GM23338 (cell line): ENCODE measurements around the gene CCDC12. TPM values are rescaled to one million over a fixed set of nuclear protein-coding genes. Genes with fewer than 3 reads are reported as not detected.

Source experiments
- ATAC-seq: fragments of 200-7000 bp; cut with Tn5 transposase; 3 replicates; pipeline ENCODE4 v1.9.1; 2020
- DNase-seq: peaks from one replicate; pipeline ENCODE4 v3.0.0-alpha.2; 2015; ENCODE audit warnings: low spot score
- H2AFZ ChIP-seq: fragments of 200-600 bp; sonication (generic); 2 replicates; pipeline ENCODE4 v1.8.0; 2016; ENCODE audit warnings: antibody characterized with exemption, mild to moderate bottlenecking, moderate library complexity
- H3F3A ChIP-seq: fragments of 200-600 bp; sonication (generic); replicated peaks from 2 replicates; pipeline ENCODE4 v1.8.0; 2017; ENCODE audit warnings: antibody characterized with exemption, mixed run types, low read depth
- H3K27ac ChIP-seq: fragments of 200-600 bp; sonication (generic); 2 replicates; pipeline ENCODE4 v1.6.1; 2016; ENCODE audit warnings: low read depth
- H3K27me3 ChIP-seq: fragments of 200-600 bp; sonication (generic); 2 replicates; pipeline ENCODE4 v1.8.0; 2016; ENCODE audit warnings: mild to moderate bottlenecking, mixed run types, moderate library complexity; ENCODE audit not compliant: insufficient read depth
- H3K36me3 ChIP-seq: fragments of 200-600 bp; sonication (generic); 2 replicates; pipeline ENCODE4 v1.8.0; 2016; ENCODE audit warnings: mild to moderate bottlenecking; ENCODE audit not compliant: insufficient read depth
- H3K4me1 ChIP-seq: fragments of 200-600 bp; sonication (generic); 2 replicates; pipeline ENCODE4 v1.8.0; 2016; ENCODE audit warnings: mild to moderate bottlenecking, moderate library complexity; ENCODE audit not compliant: insufficient read depth
- H3K4me2 ChIP-seq: fragments of 200-600 bp; sonication (generic); 2 replicates; pipeline ENCODE4 v1.7.1; 2017; ENCODE audit warnings: mixed run types
- H3K4me3 ChIP-seq: fragments of 200-600 bp; sonication (generic); 2 replicates; pipeline ENCODE4 v1.6.1; 2016; ENCODE audit warnings: mixed run types
- H3K79me2 ChIP-seq: fragments of 200-600 bp; sonication (generic); replicated peaks from 2 replicates; pipeline ENCODE4 v1.8.0; 2017; ENCODE audit warnings: mild to moderate bottlenecking; ENCODE audit not compliant: insufficient read depth
- H3K9me2 ChIP-seq: fragments of 200-600 bp; sonication (generic); 2 replicates; pipeline ENCODE4 v1.8.0; 2017; ENCODE audit not compliant: insufficient read depth
- H4K20me1 ChIP-seq: fragments of 200-600 bp; sonication (generic); replicated peaks from 2 replicates; pipeline ENCODE4 v1.8.0; 2017; ENCODE audit warnings: mild to moderate bottlenecking; ENCODE audit not compliant: insufficient read depth
- H3K27ac Mint-ChIP-seq: 2 replicates; pipeline ENCODE4 v1.8.0; 2020; ENCODE audit warnings: inconsistent platforms, mild to moderate bottlenecking, moderate library complexity, mixed read lengths
- H3K27me3 Mint-ChIP-seq: 3 replicates; pipeline ENCODE4 v1.8.0; 2022; ENCODE audit warnings: low read depth, mild to moderate bottlenecking, moderate library complexity, mixed read lengths, inconsistent platforms; ENCODE audit not compliant: insufficient read depth, poor library complexity
- H3K36me3 Mint-ChIP-seq: 3 replicates; pipeline ENCODE4 v1.8.0; 2021; ENCODE audit warnings: low read depth, mild to moderate bottlenecking, inconsistent platforms, moderate library complexity, mixed read lengths
- H3K4me1 Mint-ChIP-seq: 3 replicates; pipeline ENCODE4 v1.8.0; 2020; ENCODE audit warnings: mild to moderate bottlenecking, inconsistent platforms, mixed read lengths
- H3K4me3 Mint-ChIP-seq: 3 replicates; pipeline ENCODE4 v1.8.0; 2021; ENCODE audit warnings: moderate library complexity, mild to moderate bottlenecking, inconsistent platforms, mixed read lengths
- H3K9me3 Mint-ChIP-seq: 3 replicates; pipeline ENCODE4 v1.8.0; 2020; ENCODE audit warnings: moderate library complexity, mild to moderate bottlenecking, inconsistent platforms, mixed read lengths
- CREB1 ChIP-seq: fragments of 250-450 bp; sonication (Bioruptor Pico); IDR thresholded peaks from 2 replicates; pipeline ENCODE4 v1.5.0; 2020; ENCODE audit warnings: low read depth, mild to moderate bottlenecking, moderate library complexity
- EZH2 ChIP-seq: fragments of 200-600 bp; sonication (generic); IDR thresholded peaks from one replicate; pipeline ENCODE4 v1.8.0; 2017; ENCODE audit warnings: antibody characterized with exemption, mild to moderate bottlenecking, low read depth; ENCODE audit not compliant: unreplicated experiment
- EZH2phosphoT487 ChIP-seq: fragments of 200-600 bp; sonication (generic); IDR thresholded peaks from one replicate; pipeline ENCODE4 v1.8.1; 2018; ENCODE audit warnings: antibody characterized with exemption; ENCODE audit not compliant: unreplicated experiment
- JUNB ChIP-seq: IDR thresholded peaks from one replicate; pipeline ENCODE4 v1.6.1; 2016; ENCODE audit warnings: antibody characterized with exemption; ENCODE audit not compliant: unreplicated experiment
- NANOG ChIP-seq: IDR thresholded peaks from 2 replicates; pipeline ENCODE4 v1.6.1; 2016; ENCODE audit warnings: antibody characterized with exemption, borderline replicate concordance
- POLR2AphosphoS5 ChIP-seq: IDR thresholded peaks from 2 replicates; pipeline ENCODE4 v1.6.1; 2016; ENCODE audit warnings: antibody characterized with exemption, low read depth
- ZNF331 ChIP-seq: fragments of 250-450 bp; sonication (Bioruptor Pico); IDR thresholded peaks from 2 replicates; pipeline ENCODE4 v1.5.0; 2020; ENCODE audit warnings: low read depth, mild to moderate bottlenecking, moderate library complexity
- polyA plus RNA-seq: library from polyadenylated mRNA; unstranded; fragments of >200 nt; fragmentation: Nextera tagmentation; extraction: Ambion mirVana; gene quantifications from 2 replicates; pipeline ENCODE4 v1.2.1, GENCODE V29; 2016
- total RNA-seq: library from RNA; depleted of rRNA; stranded (reverse); fragments of >200 nt; shearing (Covaris generic); gene quantifications from 2 replicates; pipeline ENCODE4 v1.2.3, GENCODE V29; 2014
- TF ChIP-seq, protein P1 (sequence below): IDR thresholded peaks from 2 replicates; pipeline ENCODE4 v1.6.1; 2016; ENCODE audit warnings: antibody characterized with exemption
- TF ChIP-seq, protein P2 (sequence below): IDR thresholded peaks from one replicate; pipeline ENCODE4 v1.6.1; 2018; ENCODE audit warnings: antibody characterized with exemption; ENCODE audit not compliant: unreplicated experiment
- TF ChIP-seq, protein P3 (sequence below), 2 experiments: fragments of 200-600 bp in 1 of 2; sonication (generic) in 1 of 2; conservative IDR thresholded peaks; 2 replicates each; pipeline versions ENCODE4 v1.5.1 to v1.6.1; 2016 to 2017; ENCODE audit warnings: antibody characterized with exemption in 2 of 2, low read depth in 2 of 2, mild to moderate bottlenecking in 2 of 2, moderate library complexity in 1 of 2
- TF ChIP-seq, protein P4 (sequence below): fragments of 250-450 bp; sonication (Bioruptor Pico); IDR thresholded peaks from 2 replicates; pipeline ENCODE4 v1.5.0; 2020; ENCODE audit warnings: mild to moderate bottlenecking, moderate library complexity

CCDC12 gene
- total and polyA plus RNA-seq, 2 experiments from 2014 or later = 42.9 to 133 TPM

DNA sequence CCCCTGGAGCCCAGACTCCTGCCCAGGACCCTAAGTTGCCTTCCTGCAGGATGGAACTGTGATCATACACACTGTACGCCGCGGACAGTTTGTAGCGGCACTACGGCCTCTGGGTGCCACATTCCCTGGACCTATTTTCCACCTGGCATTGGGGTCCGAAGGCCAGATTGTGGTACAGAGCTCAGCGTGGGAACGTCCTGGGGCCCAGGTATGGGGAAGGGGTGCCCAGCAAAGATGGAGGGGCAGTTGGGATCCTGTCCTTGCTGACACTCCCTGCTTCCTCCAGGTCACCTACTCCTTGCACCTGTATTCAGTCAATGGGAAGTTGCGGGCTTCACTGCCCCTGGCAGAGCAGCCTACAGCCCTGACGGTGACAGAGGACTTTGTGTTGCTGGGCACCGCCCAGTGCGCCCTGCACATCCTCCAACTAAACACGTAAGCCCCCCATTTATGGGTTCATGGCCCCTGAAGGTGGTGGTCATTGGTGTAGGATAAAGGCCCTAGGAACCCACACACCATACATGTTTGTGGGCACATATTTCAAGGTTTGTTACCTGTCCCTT, 31.8 kb upstream of the CCDC12 start (continued):
- TF ChIP-seq, protein P1, sequence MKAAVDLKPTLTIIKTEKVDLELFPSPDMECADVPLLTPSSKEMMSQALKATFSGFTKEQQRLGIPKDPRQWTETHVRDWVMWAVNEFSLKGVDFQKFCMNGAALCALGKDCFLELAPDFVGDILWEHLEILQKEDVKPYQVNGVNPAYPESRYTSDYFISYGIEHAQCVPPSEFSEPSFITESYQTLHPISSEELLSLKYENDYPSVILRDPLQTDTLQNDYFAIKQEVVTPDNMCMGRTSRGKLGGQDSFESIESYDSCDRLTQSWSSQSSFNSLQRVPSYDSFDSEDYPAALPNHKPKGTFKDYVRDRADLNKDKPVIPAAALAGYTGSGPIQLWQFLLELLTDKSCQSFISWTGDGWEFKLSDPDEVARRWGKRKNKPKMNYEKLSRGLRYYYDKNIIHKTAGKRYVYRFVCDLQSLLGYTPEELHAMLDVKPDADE = no peak
- TF ChIP-seq CREB1 (CRISPR knock-in tag) (no peak), ZNF331 (CRISPR knock-in tag) (no peak)

DNA sequence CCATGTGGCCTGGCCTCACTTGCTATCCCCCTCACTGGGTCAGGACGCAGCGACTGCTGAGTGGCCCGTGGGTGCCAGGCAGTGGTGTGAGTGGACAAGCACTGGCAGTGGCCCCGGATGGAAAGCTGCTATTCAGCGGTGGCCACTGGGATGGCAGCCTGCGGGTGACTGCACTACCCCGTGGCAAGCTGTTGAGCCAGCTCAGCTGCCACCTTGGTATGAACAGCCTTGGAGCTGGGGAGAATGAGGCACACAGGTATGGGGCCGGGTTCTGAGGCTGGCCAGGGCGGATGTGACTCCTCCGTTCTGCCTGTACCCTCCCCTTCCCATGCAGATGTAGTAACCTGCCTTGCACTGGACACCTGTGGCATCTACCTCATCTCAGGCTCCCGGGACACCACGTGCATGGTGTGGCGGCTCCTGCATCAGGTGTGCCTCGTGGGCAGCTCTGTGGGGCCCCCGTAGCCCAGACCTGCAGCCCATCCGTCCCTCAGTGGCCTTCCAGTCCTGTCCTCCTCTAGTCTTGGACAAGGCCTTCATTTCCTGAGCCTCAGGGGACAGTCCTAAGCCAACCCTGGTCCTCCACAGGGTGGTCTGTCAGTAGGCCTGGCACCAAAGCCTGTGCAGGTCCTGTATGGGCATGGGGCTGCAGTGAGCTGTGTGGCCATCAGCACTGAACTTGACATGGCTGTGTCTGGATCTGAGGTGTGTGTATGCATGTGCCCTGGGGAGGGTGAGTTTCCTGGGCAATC, 31.1 kb upstream of the CCDC12 start:
- no peak for DNase-seq
- Histone ChIP-seq H3K36me3 (no peaks in the 10 kb centered on the region; the same call in 1 of the 2 replicates), H4K20me1 (no peaks in the 10 kb centered on the region), H2AFZ (no peak overlapping the region), H3F3A (peaks cover 10% of the 10 kb centered on the region; the same call in 1 of the 2 replicates), H3K4me3 (no peak overlapping the region), H3K9me2 (peaks cover 5% of the 10 kb centered on the region; the same call in 1 of the 2 replicates), H3K27me3 (no peaks in the 10 kb centered on the region), H3K79me2 (no peaks in the 10 kb centered on the region), H3K4me1 (no peaks in the 10 kb centered on the region), H3K27ac (no peak overlapping the region), H3K4me2 (no peak overlapping the region)
- Mint-ChIP-seq H3K4me3 (no peak overlapping the region), H3K36me3 (peaks cover 22% of the 10 kb centered on the region), H3K27ac (no peak overlapping the region), H3K4me1 (peaks cover 10% of the 10 kb centered on the region; the same call in 2 of the 3 replicates), H3K27me3 (peaks cover 11% of the 10 kb centered on the region), H3K9me3 (no peaks in the 10 kb centered on the region)
- TF ChIP-seq JUNB (no peak), CREB1 (CRISPR knock-in tag) (no peak), EZH2phosphoT487 (no peak), ZNF331 (CRISPR knock-in tag) (no peak), EZH2 (no peak), NANOG (no peak), POLR2AphosphoS5 (no peak; the same call in 1 of the 2 replicates)
- TF ChIP-seq, protein P2, sequence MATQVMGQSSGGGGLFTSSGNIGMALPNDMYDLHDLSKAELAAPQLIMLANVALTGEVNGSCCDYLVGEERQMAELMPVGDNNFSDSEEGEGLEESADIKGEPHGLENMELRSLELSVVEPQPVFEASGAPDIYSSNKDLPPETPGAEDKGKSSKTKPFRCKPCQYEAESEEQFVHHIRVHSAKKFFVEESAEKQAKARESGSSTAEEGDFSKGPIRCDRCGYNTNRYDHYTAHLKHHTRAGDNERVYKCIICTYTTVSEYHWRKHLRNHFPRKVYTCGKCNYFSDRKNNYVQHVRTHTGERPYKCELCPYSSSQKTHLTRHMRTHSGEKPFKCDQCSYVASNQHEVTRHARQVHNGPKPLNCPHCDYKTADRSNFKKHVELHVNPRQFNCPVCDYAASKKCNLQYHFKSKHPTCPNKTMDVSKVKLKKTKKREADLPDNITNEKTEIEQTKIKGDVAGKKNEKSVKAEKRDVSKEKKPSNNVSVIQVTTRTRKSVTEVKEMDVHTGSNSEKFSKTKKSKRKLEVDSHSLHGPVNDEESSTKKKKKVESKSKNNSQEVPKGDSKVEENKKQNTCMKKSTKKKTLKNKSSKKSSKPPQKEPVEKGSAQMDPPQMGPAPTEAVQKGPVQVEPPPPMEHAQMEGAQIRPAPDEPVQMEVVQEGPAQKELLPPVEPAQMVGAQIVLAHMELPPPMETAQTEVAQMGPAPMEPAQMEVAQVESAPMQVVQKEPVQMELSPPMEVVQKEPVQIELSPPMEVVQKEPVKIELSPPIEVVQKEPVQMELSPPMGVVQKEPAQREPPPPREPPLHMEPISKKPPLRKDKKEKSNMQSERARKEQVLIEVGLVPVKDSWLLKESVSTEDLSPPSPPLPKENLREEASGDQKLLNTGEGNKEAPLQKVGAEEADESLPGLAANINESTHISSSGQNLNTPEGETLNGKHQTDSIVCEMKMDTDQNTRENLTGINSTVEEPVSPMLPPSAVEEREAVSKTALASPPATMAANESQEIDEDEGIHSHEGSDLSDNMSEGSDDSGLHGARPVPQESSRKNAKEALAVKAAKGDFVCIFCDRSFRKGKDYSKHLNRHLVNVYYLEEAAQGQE = no peak
- TF ChIP-seq, protein P3, sequence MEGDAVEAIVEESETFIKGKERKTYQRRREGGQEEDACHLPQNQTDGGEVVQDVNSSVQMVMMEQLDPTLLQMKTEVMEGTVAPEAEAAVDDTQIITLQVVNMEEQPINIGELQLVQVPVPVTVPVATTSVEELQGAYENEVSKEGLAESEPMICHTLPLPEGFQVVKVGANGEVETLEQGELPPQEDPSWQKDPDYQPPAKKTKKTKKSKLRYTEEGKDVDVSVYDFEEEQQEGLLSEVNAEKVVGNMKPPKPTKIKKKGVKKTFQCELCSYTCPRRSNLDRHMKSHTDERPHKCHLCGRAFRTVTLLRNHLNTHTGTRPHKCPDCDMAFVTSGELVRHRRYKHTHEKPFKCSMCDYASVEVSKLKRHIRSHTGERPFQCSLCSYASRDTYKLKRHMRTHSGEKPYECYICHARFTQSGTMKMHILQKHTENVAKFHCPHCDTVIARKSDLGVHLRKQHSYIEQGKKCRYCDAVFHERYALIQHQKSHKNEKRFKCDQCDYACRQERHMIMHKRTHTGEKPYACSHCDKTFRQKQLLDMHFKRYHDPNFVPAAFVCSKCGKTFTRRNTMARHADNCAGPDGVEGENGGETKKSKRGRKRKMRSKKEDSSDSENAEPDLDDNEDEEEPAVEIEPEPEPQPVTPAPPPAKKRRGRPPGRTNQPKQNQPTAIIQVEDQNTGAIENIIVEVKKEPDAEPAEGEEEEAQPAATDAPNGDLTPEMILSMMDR (conservative IDR thresholded peaks at IDR 0.05; ENCODE audit: low read depth in 2 of 2) = no peak
- TF ChIP-seq, protein P4, sequence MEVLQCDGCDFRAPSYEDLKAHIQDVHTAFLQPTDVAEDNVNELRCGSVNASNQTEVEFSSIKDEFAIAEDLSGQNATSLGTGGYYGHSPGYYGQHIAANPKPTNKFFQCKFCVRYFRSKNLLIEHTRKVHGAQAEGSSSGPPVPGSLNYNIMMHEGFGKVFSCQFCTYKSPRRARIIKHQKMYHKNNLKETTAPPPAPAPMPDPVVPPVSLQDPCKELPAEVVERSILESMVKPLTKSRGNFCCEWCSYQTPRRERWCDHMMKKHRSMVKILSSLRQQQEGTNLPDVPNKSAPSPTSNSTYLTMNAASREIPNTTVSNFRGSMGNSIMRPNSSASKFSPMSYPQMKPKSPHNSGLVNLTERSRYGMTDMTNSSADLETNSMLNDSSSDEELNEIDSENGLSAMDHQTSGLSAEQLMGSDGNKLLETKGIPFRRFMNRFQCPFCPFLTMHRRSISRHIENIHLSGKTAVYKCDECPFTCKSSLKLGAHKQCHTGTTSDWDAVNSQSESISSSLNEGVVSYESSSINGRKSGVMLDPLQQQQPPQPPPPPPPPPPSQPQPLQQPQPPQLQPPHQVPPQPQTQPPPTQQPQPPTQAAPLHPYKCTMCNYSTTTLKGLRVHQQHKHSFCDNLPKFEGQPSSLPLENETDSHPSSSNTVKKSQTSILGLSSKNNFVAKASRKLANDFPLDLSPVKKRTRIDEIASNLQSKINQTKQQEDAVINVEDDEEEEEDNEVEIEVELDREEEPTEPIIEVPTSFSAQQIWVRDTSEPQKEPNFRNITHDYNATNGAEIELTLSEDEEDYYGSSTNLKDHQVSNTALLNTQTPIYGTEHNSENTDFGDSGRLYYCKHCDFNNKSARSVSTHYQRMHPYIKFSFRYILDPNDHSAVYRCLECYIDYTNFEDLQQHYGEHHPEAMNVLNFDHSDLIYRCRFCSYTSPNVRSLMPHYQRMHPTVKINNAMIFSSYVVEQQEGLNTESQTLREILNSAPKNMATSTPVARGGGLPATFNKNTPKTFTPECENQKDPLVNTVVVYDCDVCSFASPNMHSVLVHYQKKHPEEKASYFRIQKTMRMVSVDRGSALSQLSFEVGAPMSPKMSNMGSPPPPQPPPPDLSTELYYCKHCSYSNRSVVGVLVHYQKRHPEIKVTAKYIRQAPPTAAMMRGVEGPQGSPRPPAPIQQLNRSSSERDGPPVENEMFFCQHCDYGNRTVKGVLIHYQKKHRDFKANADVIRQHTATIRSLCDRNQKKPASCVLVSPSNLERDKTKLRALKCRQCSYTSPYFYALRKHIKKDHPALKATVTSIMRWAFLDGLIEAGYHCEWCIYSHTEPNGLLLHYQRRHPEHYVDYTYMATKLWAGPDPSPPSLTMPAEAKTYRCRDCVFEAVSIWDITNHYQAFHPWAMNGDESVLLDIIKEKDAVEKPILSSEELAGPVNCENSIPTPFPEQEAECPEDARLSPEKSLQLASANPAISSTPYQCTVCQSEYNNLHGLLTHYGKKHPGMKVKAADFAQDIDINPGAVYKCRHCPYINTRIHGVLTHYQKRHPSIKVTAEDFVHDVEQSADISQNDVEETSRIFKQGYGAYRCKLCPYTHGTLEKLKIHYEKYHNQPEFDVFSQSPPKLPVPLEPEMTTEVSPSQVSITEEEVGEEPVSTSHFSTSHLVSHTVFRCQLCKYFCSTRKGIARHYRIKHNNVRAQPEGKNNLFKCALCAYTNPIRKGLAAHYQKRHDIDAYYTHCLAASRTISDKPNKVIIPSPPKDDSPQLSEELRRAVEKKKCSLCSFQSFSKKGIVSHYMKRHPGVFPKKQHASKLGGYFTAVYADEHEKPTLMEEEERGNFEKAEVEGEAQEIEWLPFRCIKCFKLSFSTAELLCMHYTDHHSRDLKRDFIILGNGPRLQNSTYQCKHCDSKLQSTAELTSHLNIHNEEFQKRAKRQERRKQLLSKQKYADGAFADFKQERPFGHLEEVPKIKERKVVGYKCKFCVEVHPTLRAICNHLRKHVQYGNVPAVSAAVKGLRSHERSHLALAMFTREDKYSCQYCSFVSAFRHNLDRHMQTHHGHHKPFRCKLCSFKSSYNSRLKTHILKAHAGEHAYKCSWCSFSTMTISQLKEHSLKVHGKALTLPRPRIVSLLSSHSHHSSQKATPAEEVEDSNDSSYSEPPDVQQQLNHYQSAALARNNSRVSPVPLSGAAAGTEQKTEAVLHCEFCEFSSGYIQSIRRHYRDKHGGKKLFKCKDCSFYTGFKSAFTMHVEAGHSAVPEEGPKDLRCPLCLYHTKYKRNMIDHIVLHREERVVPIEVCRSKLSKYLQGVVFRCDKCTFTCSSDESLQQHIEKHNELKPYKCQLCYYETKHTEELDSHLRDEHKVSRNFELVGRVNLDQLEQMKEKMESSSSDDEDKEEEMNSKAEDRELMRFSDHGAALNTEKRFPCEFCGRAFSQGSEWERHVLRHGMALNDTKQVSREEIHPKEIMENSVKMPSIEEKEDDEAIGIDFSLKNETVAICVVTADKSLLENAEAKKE (CRISPR knock-in tag) = no peak
- no peak for ATAC-seq
